Common myeloid progenitor, CD34-positive (primary cell): ENCODE measurements around the gene PPP1CC.

ENCODE experiments used
- CTCF ChIA-PET: fragments of 350-600 bp; sonication (Branson Sonifier 250); formaldehyde crosslinking; loops from one replicate; lab custom pipeline; 2021; ENCODE audit warnings: antibody characterized with exemption; lab: Charles Lee
- POLR2A ChIA-PET: fragments of 350-600 bp; sonication (Branson Sonifier 250); formaldehyde crosslinking; loops from one replicate; lab custom pipeline; 2021; ENCODE audit warnings: antibody characterized with exemption; lab: Charles Lee
- DNase-seq, 3 donors: peaks; one replicate each; pipeline versions ENCODE4 v3.0.0 to v3.0.0-alpha.2; 2013
- H3K27ac ChIP-seq, 2 experiments: 1 replicate in 1 of 2; 2 replicates in 1 of 2; pipeline ENCODE4 v1.7.0; 2013; ENCODE audit warnings: inconsistent platforms in 2 of 2, low read length in 2 of 2, mild to moderate bottlenecking in 2 of 2, low read depth in 1 of 2, moderate library complexity in 1 of 2; ENCODE audit not compliant: severe bottlenecking in 2 of 2, insufficient read depth in 1 of 2, poor library complexity in 1 of 2
- H3K27me3 ChIP-seq, 5 experiments: replicated peaks in 2 of 5; 1 replicate in 3 of 5; 2 replicates in 2 of 5; pipeline versions ENCODE4 v1.6.1 to v1.7.0; 2013; ENCODE audit warnings: low read length in 4 of 5, mild to moderate bottlenecking in 2 of 5, moderate library complexity in 2 of 5, inconsistent platforms in 1 of 5; ENCODE audit not compliant: insufficient read depth in 5 of 5, control insufficient read depth in 4 of 5
- H3K36me3 ChIP-seq, 4 experiments: 1 replicate in 2 of 4; 2 replicates in 2 of 4; pipeline versions ENCODE4 v1.6.1 to v1.7.0; 2013; ENCODE audit warnings: low read length in 3 of 4, control low read depth in 1 of 4, mild to moderate bottlenecking in 1 of 4; ENCODE audit not compliant: control insufficient read depth in 4 of 4, insufficient read depth in 4 of 4
- H3K4me1 ChIP-seq, 4 experiments: 1 replicate in 3 of 4; 2 replicates in 1 of 4; pipeline versions ENCODE4 v1.6.1 to v1.7.1; 2013; ENCODE audit warnings: low read length in 3 of 4, mild to moderate bottlenecking in 3 of 4, control low read depth in 1 of 4, inconsistent platforms in 1 of 4, moderate library complexity in 1 of 4; ENCODE audit not compliant: control insufficient read depth in 4 of 4, insufficient read depth in 4 of 4; ENCODE audit errors: control extremely low read depth in 1 of 4
- H3K4me3 ChIP-seq, 7 experiments: 1 replicate in 4 of 7; 2 replicates in 3 of 7; pipeline versions ENCODE4 v1.5.1 to v1.7.0; 2013; ENCODE audit warnings: mild to moderate bottlenecking in 7 of 7, low read length in 6 of 7, moderate library complexity in 6 of 7, inconsistent platforms in 2 of 7, low read depth in 2 of 7, control low read depth in 1 of 7; ENCODE audit not compliant: insufficient read depth in 4 of 7, control insufficient read depth in 1 of 7; ENCODE audit errors: extremely low read depth in 1 of 7
- H3K9me3 ChIP-seq, 5 experiments: 1 replicate in 4 of 5; 2 replicates in 1 of 5; pipeline versions ENCODE4 v1.6.1 to v1.7.1; 2013; ENCODE audit warnings: low read length in 4 of 5, mild to moderate bottlenecking in 2 of 5, inconsistent platforms in 1 of 5, low read depth in 1 of 5, moderate library complexity in 1 of 5; ENCODE audit not compliant: control insufficient read depth in 4 of 5, insufficient read depth in 2 of 5; ENCODE audit errors: control extremely low read depth in 1 of 5
- WGBS: methylation state at CpG from one replicate; pipeline ENCODE4 v1.1.5; 2013; ENCODE audit not compliant: insufficient coverage; 5-methylcytosine and 5-hydroxymethylcytosine counted together

Gene PPP1CC

DNA sequence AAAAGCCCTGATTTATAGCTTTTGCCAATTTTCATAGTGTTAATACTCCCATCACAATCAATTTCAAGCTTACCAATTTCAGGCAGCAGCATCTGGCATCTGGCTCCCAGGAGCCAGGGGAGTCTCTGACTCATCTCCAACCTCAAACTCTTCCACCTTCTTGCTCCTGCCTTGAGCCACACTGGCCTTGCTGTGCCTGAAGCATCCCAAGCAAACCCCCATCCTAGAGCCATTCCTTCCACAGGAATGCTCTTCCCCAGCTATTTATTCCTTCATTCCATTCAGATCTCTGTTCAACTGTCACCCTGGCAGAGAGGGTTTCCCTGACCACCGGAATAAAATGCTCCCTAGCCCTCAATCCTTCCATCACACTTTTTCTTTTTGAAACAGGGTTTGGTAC, 13.9 kb upstream of the PPP1CC start:
- CTCF ChIA-PET: interaction anchor here (0.6 kb wide), 1 partner anchor 121 kb away, joined by 3 read pairs; no protein-coding TSS in a partner anchor

DNA sequence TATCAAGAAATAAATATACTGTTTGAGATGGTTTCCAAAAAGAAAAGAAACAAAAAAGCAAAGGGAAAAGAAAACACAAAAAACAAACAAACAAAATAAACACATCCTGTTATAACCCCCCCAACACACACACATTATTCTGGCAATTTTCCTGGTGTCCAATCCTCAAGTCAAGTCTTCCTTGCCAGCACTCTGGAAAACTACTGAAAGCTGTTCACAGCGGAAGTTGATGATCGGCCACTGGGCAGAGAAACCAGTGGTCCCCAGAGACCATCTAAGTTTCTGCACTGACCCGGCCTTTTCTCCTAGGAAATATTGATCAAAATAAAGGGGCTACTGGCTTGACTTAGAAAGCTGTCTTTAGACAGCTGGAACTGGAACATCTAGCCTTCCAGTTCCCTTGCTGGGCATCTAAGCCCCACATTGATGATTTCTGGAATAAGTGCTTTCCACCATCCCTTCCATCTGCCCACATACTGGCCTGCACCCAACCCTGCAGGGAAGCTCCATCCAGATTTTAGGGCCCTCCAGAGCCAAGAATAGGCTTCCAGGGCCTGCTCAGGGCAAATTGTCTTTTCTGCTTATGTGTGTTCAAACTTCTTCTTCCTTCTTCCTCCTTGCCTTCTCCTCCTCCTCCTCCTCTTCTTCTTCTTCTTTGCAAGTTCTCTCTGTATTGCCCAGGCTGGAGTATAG, 11.6 kb upstream of the PPP1CC start:
- Histone ChIP-seq H3K36me3 (no peaks in the 10 kb centered on the region), H3K27ac (no peak overlapping the region), H3K4me3 (no peak overlapping the region), H3K9me3 (no peaks in the 10 kb centered on the region), H3K4me1 (no peaks in the 10 kb centered on the region), H3K27me3 (no peaks in the 10 kb centered on the region)
- ChIA-PET POLR2A (no interaction called here), CTCF (interaction anchor here (1.4 kb wide), 1 partner anchor 10 kb away, joined by 3 read pairs; no protein-coding TSS in a partner anchor)
- 100% methylated on average over 1 of the region's 3 CpGs for WGBS
- DNase-seq: no peak

More for the DNA sequence above, 13.9 kb upstream of the PPP1CC start:
- no peak for DNase-seq
- WGBS: no CpG with 5 or more reads among the region's 1 CpG
- Histone ChIP-seq H3K36me3 (no peaks in the 10 kb centered on the region), H3K9me3 (no peaks in the 10 kb centered on the region), H3K4me3 (no peak overlapping the region), H3K27ac (no peak overlapping the region), H3K27me3 (no peaks in the 10 kb centered on the region), H3K4me1 (no peaks in the 10 kb centered on the region)
- POLR2A ChIA-PET: interaction anchor here (0.5 kb wide), 1 partner anchor 91 kb away, joined by 3 read pairs; no protein-coding TSS in a partner anchor

DNA sequence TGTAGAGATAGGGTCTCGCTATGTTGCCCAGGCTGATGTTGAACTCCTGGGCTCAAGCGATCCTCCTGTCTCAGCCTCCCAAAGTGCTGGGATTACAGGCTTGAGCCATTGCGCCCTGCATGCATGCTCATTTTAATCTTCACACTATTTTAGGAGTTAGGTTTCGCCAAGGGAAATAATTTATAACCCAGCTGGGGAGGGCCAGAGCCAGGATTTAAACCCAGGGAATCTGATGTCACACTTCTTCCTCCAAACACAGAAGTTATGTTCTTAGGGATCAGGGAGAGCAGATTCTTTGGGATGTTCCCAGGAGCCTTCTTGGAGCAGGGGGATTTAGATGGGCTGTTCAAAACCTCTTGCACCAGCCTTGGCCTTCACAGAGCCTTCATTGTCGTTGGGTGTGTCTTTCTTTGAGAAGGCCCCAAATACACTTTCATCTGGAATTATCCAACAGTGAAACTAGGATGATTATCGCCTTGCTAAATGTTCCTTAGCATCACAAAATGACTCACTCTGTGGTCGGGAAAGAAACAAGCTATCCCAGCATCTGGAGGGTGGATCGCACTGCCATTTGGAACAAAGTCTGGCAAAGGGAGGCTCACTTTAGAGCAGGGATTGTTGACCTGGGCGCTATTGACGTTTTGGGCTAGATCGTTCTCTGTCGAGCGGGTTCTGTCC, 8.2 kb upstream of the PPP1CC start:
- H3K9me3 ChIP-seq: no peaks in the 10 kb centered on the region
- DNase-seq: no peak
- no peaks in the 10 kb centered on the region for H3K27me3 ChIP-seq
- ChIA-PET CTCF (no interaction called here), POLR2A (no interaction called here)
- no peaks in the 10 kb centered on the region for H3K36me3 ChIP-seq
- H3K4me3 ChIP-seq: no peak overlapping the region
- no peaks in the 10 kb centered on the region for H3K4me1 ChIP-seq
- WGBS: over 99% methylated on average over 11 of the region's 13 CpGs
- no peak overlapping the region for H3K27ac ChIP-seq

DNA sequence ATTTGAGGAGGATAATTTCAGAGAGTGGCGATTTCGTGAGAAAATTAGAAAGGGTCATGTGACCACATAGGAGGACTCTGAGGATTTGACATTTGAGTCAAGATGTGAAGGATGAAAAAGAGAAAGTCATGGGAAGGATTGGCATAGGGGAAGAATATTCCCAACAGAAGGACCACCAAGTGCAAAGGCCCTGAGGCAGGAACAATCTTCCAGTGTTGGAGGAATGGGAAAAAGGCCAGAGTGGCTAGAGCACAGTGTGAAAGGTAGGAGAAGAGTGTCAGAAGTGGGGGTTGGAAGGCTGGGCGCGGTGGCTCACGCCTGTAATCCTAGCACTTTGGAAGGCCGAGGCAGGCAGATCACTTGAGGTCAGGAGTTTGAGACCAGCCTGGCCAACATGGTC, 3.9 kb upstream of the PPP1CC start:
- ChIA-PET CTCF (interaction anchor here (0.7 kb wide), 1 partner anchor 10 kb away, joined by 4 read pairs; no protein-coding TSS in a partner anchor), POLR2A (no interaction called here)
- DNase-seq: no peak

DNA sequence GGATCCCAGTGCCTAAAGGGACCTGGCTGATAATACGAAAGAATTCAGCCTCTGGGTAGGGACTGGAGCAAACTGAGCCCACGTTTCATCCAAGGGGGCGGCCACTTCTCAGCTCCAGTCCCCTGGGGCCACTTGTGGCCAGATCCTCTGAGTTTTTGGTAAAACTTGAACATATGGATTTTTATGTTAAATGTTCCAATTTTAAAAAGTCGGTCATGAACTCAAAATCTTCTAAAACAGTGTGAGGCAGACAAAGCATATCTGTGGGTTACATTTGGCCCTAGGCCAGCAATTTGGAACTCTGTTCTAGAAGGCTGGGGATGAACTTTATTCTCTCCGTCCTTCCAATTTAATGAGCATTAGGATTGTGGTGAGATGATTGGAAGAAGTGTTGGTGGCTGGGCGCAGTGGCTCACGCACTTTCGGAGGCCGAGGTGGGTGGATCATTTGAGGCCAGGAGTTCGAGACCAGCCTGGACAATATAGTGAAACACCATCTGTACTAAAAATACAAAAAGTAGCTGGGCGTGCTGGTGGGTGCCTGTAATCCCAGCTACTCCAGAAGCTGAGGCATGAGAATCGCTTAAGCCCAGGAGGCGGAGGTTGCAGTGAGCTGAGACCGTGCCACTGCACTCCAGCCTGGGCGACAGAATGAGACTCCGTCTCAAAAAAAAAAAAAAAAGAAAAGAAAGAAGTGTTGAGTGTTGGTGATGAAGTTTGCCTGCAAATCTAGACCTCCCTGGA, 3.0 kb upstream of the PPP1CC start:
- Histone ChIP-seq H3K4me1 (peaks cover under 1 to 19% (median 11%) of the 10 kb centered on the region in 4 experiments), H3K27me3 (no peaks in the 10 kb centered on the region), H3K27ac (no peak overlapping the region), H3K4me3 (no peak overlapping the region), H3K36me3 (no peaks in the 10 kb centered on the region), H3K9me3 (no peaks in the 10 kb centered on the region)
- 91% methylated on average over 8 of the region's 16 CpGs for WGBS
- DNase-seq: peak in 2 of 3 donors; percentile 19 to 23
- POLR2A ChIA-PET: no interaction called here
- CTCF ChIA-PET: interaction anchor here (1.6 kb wide), 1 partner anchor 81 kb away, joined by 3 read pairs; no protein-coding TSS in a partner anchor

More for the DNA sequence above, 3.9 kb upstream of the PPP1CC start:
- Histone ChIP-seq H3K4me1 (peaks cover 0 to 11% (median 8%) of the 10 kb centered on the region in 4 experiments), H3K4me3 (no peak overlapping the region), H3K27me3 (no peaks in the 10 kb centered on the region), H3K36me3 (no peaks in the 10 kb centered on the region), H3K9me3 (no peaks in the 10 kb centered on the region), H3K27ac (no peak overlapping the region)
- WGBS: 96% methylated on average over 6 of the region's 6 CpGs

DNA sequence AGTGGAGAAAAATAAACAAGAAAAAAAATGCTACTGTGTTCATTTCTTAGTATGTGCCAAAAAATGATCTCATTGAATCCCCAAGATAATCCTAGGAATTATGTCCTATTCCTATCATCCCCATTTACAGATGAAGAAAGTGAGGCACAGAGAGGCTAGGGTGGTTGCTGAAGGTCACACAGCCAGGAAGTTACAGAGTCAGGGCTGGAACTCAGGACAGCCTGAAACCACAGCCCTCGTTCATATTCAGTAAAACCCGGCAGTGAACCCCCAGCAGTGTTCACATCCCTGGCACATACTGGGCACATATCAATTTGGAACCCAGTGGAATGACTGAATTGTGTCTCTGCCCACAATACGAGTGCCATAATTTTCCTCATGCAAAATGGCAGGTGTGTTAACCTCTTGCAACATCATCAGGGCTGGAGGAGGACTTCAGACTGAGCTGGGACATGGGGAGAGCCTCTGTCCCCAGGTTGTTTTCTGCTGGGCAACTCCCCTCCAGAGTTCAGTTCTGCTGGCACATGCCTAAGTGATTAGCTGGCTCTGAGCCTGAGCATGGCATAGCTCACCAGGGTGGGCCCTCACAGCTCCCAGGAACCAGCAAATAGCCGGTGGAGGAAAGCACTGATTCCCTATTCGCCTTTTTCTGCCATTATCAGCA, 2.0 kb upstream of the PPP1CC start:
- Histone ChIP-seq H3K9me3 (no peaks in the 10 kb centered on the region), H3K4me1 (peaks cover 8 to 29% (median 17%) of the 10 kb centered on the region in 4 experiments), H3K27ac (no peak overlapping the region), H3K4me3 (no peak overlapping the region), H3K36me3 (no peaks in the 10 kb centered on the region), H3K27me3 (no peaks in the 10 kb centered on the region)
- ChIA-PET POLR2A (no interaction called here), CTCF (interaction anchor here (1.6 kb wide), 1 partner anchor 82 kb away, joined by 3 read pairs; no protein-coding TSS in a partner anchor)
- no peak for DNase-seq
- WGBS: 93% methylated on average over 2 of the region's 5 CpGs
